Hematopoietic multipotent progenitor cell treated with erythropoietin and hydrocortisone succinate and interleukin-3 and kit ligand, for 17 days (in vitro differentiated cells): Measurements from ENCODE around the gene CCDC186.

Source experiments
- DNase-seq: peaks from one replicate; pipeline ENCODE4 v3.0.0-alpha.2; 2015; ENCODE audit warnings: low spot score

CCDC186 gene

DNA sequence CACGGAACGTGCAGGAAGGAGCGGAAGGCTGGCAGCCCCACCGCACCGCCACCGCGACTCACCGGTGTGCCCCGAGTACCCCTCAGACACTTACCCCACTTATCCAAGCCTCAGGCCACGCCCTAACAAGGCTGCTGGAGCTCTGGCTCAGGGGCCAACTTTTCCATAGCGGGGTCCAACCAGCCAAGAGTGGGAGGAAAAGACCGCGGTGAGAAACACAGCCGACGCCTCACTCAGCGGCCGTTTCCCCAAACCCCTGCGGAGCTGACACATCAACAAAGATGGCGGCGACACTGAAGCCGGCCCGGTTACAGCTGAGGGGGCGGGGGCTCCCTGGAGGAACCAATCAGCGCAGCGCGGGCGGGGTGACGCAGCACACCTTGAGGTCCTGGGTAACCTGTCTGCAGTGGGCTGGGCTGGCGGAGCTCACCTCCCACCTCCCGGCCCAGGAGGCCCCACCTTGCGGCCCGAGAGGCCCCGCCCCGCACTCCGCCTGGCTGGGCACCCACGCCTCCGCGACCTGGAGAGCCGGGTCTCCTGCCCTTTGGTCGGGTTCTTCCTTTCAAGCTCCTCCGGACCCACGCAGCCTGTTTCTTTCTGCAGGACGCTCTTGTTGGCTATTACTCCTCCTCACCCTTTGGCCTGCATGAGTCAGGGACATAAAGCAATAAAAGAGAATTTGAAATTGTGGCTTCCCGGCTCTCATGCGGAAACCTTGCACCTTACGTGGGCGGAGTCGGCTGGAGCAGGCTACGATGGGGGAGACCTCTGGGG, at the start of gene CCDC186:
Gene CCDC186, minus strand, starts transcription at position 283 of the 774 bp plus-strand sequence. CDS start 10,935 bp downstream, outside the sequence.
- peak; percentile 96 for DNase-seq

DNA sequence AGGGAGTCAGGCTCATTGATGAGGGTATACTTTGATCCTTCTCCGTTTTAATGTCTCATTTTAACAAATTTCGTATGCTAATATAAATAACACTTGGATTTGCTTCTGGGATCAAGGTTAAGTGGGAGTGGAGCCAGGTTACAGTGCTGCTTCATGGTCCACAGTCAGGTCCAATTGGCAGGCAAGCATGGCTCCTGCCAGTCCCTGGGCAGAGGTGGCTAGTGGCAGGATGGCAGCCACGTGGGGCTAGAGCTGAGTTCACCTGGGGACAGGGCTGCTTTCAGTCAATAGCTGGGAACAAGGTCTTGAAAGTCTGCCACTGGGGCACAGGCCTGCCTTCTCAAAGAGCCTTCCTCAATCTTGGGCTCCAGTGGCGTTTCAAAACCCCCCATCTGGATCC, 49.1 kb upstream of the CCDC186 start:
- no peak for DNase-seq

DNA sequence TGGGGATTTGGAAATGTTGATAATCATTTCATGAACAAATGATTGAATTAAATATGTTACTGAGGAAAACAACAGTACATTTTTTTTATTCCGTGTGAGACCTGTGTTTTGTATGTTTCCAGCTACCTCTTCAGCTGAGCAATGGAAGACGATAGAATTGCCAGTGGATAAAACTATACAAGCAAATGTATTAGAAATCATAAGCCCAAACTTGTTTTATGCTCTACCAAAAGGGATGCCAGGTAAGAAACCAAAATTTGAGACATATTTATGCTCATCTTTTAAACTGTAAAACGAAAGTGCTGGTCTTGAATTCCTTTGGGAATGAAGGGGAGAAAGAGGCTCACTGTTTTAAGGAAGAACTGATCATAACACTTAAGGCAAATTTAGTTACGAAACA, 47.2 kb upstream of the CCDC186 start:
- no peak for DNase-seq

- no peak for DNase-seq
Measured at GRCh38 chr10:114220281-114220680, 46.3 kb upstream of the CCDC186 start.

- no peak for DNase-seq
Measured at GRCh38 chr10:114215033-114215432, 41.0 kb upstream of the CCDC186 start.

DNA sequence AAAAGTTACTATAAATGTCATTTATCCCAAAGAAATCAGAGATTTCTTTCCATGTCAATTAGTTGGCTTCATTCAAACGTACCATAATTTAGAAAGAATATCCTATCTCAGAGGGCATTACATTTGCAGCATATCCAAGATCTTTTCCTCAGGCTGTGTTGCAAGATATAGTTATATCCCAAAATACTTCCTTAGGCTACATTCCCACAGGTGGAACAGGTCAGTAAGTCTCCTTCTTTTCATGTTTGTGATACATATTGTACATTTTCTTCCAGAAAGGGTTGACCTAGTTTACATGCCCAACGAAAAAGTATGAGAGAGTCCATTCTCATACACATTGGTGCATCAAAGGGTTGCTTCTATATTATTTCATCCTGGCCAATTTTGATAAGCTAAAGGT, 38.1 kb upstream of the CCDC186 start:
- DNase-seq = no peak

DNA sequence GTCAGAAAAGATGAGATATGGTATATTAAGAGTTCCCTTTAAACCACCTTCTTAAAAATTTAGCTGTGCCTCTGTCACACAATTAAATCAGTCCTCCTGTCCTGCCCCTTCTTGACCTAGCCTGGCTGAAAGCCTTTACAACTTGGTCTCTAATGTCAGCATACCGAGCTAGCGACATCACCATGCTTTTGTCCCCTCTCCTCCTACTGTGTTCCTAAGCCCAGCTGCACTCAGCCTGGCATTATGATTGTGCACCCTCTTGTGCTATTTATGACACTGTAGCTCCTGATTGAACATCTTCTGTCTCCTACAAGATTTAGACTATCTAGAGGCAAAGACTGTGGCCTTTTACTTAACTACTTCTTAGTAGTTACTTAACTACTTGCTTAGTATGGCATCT, 34.3 kb upstream of the CCDC186 start:
- DNase-seq = no peak

DNA sequence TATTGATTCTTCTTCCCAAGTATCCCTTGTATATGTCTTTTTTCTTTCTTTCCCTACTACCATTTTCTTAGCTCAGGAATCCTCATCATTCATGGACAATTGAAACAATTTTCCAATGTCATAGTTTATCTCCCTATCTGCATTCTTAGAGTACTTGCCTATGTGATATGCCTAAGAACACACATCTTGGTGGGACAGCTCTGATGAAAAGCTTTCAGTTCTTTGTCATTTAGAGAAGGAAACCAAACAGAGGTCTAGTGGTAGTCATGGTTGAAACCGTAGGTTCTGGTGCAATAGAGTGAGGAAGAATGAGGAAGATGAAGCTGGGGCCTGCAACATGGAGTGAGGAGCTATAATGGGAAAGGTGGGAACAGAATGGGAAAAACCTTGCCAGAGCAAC, 33.3 kb upstream of the CCDC186 start:
- no peak for DNase-seq

- DNase-seq = no peak
Measured at GRCh38 chr10:114206902-114207301, 32.9 kb upstream of the CCDC186 start.

- DNase-seq = no peak
Measured at GRCh38 chr10:114202812-114203211, 28.8 kb upstream of the CCDC186 start.

GRCh38 chr10:114199239-114199638, 25.2 kb upstream of the CCDC186 start:
- DNase-seq = no peak

GRCh38 chr10:114195079-114195478, 21.1 kb upstream of the CCDC186 start:
- DNase-seq = no peak

- no peak for DNase-seq
Measured at GRCh38 chr10:114189700-114190099, 15.7 kb upstream of the CCDC186 start.

- no peak for DNase-seq
Measured at GRCh38 chr10:114188900-114189299, 14.9 kb upstream of the CCDC186 start.

GRCh38 chr10:114188001-114188400, 14.0 kb upstream of the CCDC186 start:
- DNase-seq = no peak

DNA sequence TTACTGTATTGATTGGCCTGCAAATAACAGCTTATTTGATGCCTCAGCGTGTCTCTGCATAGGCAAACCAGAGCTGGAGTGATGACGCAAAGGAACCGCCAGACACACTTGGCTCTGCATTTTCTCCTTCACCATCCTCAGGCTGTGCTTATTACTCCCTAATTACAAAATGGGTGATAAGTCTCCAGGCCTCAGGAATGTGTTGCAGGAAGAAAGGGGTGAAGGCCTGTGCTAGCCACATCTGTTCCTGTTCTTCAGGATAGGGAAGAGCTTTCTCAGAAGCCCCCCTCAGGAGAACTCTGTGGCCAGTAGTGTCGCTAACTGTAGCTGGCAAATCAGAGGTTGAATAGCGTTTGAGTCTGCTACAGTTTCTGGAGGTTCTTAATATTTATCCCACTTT, 10.3 kb upstream of the CCDC186 start:
- DNase-seq = no peak

- no peak for DNase-seq
Measured at GRCh38 chr10:114183563-114183962, 9.6 kb upstream of the CCDC186 start.

- no peak for DNase-seq
Measured at GRCh38 chr10:114181971-114182370, 8.0 kb upstream of the CCDC186 start.

DNA sequence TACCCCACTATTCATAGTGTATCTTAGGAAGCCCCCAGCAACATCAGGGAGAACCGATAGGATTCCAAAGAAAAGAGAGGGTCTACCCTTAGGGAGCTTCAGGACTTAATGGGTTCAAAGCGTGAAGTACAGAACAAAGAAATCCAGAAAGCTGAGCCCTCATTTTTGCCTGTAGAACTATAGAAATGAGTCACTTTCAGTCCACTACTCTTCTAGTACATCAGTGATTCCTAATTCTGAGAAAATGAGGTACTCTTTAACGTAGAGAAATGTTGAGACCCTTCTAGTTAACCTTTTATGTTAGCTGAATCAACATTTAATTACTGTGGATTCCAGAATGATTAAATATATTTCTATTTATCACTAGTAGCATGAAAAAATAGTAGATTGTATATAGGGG, 6.9 kb upstream of the CCDC186 start:
- no peak for DNase-seq

DNA sequence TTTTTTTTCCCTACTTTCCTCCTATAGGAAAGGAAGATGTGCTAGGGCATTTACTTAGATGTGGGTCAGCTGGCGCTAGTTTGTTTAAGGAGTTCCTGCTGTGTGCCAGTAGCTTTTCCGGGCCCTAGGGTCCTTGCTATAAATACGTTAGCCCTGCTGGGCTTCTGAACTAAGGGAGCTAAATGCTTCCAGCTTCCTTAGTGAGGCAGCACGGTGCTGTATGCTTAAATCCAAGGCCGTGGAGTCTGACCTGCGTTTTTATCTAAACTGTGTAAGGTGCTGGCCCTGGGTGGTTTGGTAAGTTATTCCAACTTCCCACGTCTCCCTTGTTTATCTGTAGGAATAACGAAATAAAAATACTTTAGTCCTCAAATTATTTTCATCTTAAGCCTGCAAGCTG, 5.7 kb upstream of the CCDC186 start:
- DNase-seq = no peak

DNA sequence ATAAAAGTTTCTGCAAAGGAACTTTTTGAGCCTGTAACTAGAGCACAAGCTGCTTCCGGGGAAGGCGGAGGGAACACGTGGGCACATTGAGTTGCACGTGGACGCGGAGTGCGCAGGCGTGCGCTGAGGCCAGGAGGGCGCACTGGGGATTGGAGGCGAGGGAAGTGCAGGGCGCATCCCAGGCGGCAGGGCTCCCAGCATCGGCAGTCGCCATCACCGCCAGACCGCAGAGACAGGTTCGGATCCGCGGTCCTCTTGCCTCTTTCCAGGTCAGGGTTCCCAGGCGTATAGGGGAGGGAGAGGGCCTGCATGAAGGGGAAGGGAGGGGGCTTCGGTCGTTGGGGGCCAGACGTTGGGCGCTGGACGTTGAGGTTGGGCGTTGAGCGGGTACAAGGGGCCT, 5.1 kb upstream of the CCDC186 start, which contains the start of gene TDRD1:
Gene TDRD1, plus strand, starts transcription at position 206 of the 400 bp plus-strand sequence. CDS start 8,479 bp downstream, outside the sequence.
- DNase-seq = no peak

- no peak for DNase-seq
Measured at GRCh38 chr10:114176511-114176910, 2.5 kb upstream of the CCDC186 start.

DNA sequence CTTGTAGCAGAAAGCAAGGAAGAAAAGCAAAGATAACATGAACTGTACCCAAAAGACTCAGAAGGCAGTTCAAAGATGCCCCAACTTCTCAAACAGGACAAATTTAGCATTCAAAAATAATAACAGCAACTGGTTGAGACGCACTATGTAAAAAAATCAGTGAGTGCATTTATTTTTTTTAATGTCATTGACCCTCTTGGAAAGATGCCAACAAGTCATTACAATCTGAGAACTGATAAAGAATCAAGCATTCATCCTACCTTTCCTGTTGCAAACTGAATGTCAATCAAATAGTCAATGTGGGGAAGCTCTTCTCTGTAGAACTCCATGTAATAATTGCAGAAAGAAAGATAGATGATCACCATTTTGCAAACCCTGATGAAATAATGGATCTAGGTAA, 1.7 kb upstream of the CCDC186 start:
- no peak for DNase-seq

GRCh38 chr10:114174695-114175188, 739 bp upstream of the CCDC186 start:
- no peak for DNase-seq
